HG02970 (cell line): ENCODE results near the gene XKR7.
"Not testable (repeated sequence)": the region's sequence is repeated elsewhere in the genome, so short reads cannot be mapped to it uniquely, and the experiment has no call there.

Experiments used
- ATAC-seq: cut with Tn5 transposase; IDR thresholded peaks from one replicate; pipeline ENCODE4 v1.9.1; 2021; ENCODE audit warnings: mild to moderate bottlenecking, moderate library complexity, moderate number of reproducible peaks; ENCODE audit not compliant: unreplicated experiment, low FRiP score

Gene XKR7, protein sequence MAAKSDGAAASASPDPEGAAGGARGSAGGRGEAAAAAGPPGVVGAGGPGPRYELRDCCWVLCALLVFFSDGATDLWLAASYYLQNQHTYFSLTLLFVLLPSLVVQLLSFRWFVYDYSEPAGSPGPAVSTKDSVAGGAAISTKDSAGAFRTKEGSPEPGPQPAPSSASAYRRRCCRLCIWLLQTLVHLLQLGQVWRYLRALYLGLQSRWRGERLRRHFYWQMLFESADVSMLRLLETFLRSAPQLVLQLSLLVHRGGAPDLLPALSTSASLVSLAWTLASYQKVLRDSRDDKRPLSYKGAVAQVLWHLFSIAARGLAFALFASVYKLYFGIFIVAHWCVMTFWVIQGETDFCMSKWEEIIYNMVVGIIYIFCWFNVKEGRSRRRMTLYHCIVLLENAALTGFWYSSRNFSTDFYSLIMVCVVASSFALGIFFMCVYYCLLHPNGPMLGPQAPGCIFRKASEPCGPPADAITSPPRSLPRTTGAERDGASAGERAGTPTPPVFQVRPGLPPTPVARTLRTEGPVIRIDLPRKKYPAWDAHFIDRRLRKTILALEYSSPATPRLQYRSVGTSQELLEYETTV

DNA sequence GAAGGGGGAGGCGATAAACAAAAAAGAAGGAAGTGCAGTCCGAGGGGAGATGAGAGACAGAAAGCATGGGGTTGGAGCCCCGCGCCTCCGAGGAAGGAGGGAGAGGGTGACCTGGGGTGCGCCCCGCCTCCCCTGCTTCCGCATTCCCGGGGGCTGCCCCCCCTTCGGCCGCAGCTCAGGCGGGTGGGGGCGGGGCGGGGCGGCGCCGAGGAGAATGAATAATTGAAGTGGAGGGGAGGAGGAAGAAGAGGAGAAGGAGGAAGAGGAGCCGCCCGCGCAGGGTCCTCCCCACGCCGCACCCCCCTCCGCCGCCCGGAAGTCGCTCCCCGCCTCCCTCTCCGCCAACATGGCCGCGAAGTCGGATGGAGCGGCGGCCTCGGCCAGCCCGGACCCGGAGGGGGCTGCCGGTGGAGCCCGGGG, at the start of gene XKR7:
TSS of gene XKR7 (plus strand) at position 322 of the 420 bp plus-strand sequence. CDS start at position 347, 25 bp downstream.
- ATAC-seq: no peak

DNA sequence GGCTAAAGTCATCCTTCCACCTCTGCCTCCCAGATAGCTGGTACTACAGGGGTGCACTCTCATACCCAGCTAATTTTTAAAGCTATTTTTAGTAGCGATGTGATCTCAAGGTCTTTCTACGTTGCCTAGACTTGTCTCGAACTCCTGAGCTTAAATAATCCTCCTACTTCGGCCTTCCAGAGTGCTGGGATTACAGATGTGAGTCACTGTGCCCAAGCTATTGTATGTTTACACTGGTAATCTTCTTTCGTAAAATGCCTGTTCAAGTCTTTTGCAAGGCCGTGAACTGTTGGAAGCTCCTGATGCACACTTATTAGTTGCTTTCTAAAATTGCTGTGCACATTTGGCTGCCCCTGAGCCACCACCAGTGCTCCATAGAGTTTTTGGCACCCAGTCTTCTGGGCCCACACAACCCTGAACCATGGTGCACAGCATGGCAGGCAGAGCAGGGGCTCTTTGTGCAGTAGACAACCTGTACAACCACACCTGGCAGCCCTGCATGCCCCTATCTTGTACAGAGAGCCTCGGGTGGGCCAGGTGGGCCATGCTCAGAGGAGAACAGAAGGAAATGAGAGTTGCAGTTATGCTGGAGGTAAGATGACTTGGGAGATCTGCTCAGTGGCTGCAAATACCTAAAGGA, 49.4 kb upstream of the XKR7 start:
- no peak for ATAC-seq

DNA sequence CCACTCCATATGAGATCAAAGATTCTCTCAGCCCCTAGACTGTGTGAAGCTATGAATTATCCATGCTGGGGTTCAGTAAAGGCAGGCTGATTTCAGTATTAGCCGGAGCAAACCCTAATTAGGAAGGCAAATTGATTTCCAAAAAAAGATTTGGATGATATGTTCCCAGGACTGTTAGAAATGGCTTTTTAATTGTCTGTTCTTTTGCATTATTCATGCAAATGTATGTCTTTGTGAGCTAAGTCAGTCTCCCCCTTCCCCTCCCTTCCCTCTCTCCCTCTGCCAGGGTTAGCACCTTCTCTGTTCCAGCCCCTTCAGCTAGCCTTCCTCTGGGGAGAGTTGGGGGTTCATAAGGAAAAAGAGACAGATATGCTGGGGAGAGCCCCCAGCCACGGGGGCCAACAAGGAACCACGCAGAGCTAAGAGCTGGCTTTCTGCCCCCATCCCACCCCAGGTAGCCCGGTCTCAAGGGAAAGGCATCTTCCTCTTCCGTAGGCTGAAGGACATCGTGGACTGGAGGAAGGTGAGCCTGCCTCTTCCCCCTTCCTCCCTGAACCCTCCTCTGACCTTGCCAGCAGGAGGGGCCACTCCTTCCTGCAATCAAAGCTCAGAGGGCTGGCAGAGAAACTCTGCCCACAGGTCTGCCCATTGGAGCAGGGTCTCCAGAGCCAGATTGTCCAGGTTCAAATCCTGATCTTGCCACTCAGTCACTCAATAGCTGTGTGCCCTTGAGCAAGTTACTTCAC, 48.4 kb upstream of the XKR7 start:
- no peak for ATAC-seq

DNA sequence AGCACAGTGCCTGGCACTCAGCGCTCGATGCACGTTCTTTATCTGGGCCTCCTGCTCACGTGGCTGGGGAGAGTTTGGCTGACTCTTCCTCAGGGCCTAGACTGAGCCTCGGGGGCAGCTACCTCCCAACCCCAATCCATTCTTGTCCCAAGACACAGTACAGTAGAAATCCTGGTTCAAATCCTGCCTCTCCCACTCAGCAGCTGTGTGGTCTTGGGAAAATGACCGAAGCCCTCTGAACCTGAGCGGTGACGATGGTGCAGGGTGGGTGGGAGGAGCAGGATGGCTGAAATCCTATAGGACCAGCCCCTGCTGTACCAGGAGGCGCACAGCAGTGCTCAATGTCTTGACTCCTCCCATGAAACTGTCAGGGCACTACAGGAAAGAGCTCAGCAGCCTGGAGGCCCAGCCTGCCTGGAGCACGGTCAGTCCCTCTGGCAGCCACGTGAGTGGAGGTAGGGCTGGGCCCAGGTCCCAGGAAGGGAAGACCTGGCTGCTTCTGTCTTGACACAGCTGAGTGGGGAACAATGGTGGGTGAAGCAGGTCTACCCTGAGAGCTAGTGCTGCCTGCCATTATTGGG, 47.6 kb upstream of the XKR7 start:
- no peak for ATAC-seq

DNA sequence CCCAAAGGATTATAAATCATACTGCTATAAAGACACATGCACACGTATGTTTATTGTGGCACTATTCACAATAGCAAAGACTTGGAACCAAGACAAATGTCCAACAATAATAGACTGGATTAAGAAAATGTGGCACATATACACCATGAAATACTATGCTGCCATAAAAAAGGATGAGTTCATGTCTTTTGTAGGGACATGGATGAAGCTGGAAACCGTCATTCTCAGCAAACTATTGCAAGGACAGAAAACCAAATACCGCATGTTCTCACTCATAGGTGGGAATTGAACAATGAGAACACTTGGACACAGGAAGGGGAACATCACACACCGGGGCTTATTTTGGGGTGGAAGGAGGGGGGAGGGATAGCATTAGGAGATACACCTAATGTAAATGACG, 46.5 kb upstream of the XKR7 start:
- ATAC-seq: not testable (repeated sequence)

DNA sequence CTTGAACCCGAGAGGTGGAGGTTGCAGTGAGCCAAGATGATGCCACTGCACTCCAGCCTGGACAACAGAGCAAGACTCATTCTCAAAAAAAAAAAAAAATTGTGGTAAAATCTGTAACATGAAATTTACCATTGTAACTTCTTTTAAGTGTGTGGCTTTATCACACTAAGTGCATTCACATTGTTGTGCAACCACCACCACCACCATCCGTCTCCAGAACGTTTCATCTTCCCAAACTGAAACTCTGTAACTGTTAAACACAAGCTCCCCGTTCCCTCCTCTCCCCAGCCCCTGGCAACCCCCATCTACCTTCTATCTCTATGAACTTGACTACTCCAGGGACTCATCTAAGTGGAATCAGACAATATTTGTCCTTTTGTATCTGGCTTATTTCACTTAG, 45.8 kb upstream of the XKR7 start:
- ATAC-seq: no peak

DNA sequence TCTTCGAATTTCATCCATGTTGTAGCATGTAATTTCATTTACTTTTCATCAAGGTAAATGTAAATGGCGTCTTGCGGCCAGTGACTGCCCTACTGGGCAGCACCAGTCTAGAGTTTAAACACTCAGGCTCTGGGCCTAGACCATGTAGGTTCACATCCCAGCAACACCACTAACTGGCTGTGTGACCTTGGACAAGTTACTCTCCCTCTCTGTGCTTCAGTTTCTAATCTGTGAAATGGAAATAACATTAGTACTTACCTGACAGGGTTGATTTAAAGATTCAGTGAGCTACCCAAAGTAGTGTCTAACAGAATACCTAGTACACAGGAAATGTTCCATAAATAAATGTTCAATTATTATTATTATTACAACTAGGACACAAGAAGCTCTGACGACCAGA, 45.4 kb upstream of the XKR7 start:
- ATAC-seq: no peak

DNA sequence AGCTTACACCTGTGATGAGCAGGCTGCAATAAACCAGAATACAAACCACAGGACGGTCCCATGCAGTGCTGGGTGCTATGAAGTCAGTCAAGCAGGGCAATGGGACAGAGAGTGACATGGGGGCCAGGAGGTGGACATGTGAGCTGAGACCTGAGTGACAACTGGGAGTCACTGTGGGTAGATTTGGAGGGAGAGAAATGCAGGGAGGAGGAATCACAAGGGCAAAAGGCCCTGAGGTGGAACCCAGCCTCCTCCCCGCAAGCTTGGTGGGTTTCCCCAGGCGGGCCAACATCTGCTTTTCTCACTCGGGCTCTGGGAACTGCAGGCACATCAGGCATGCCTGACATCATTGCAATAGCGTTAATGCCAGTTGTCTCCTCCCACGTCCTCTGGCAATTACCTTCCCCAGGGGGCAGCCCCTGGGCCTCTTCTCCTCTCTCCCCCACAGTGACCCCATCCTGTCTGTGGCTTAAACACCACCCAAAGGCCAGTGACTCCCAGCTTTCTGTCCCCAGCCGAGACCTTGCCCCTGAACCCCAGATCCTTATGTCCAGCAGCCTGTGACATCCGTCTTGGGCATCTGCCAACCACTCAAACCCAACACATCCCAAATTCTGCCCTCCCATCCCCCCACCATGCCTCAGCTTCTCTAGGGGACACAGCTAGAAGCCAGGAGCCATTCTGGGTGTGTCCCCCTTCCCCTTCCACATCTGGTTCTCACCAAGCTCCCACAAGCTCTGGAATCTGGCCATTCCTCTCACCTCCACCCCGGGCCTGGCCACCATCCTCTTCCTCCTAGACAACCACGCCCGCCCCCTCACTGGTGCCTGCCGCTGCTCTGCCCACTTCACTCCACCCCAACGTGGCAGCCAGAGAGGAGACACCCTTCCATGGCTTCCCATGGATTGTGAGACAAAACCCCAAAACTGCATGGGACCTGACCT, 44.3 kb upstream of the XKR7 start:
- no peak for ATAC-seq

DNA sequence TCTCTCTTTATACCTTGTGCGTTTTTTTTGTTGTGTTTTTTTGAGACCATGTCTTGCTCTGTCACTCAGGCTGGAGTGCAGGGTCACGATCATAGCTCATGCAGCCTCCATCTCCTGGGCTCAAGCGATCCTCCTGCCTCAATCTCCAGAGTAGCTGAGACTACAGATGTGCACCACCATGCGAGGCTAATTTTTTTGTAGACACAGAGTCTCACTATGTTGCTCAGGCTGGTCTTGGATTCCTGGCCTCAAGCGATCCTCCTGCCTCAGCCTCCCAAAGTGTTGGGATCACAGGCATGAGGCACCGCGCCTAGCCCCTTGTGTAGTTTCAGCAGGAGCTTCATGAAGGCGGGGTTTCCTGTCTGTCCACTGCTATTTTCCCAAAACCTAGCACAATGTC, 43.4 kb upstream of the XKR7 start:
- ATAC-seq: no peak

DNA sequence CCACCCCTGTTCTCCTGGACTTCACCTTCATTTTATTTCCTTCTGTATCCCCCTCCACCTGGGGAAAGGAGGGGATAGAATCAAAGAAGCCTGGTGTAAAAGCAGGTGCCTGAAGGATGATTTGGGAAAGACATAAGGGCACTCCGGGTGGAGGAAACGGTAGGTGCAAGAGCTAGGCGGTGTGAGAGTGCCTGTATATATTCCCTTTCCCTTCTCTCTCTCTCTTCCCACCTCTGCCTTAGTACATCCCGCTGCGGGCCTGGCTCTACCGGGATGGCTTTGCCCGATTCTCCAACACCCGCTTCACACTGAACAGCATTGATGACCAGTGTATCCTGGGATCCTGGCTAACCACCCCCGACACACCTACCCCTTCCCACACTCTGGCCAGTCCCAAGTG, 42.3 kb upstream of the XKR7 start:
- ATAC-seq: no peak

DNA sequence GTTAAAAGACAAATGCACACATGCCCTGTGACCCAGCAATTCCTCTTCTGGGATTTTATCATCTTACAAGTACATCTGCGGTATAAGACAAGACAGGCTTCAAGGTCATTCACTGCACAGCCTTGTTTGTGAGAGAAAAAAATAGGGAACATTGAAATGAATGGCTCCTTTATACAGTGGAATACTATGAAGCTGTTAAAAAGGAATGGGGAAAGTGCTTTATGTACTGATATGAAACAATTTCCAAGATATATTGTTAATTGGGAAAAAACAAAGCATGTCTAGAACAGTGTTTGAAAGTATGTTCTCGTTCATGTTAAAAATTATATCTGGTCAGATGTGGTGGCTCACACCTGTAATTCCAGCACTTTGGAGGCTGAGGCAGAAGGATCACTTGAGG, 41.5 kb upstream of the XKR7 start:
- ATAC-seq: no peak

DNA sequence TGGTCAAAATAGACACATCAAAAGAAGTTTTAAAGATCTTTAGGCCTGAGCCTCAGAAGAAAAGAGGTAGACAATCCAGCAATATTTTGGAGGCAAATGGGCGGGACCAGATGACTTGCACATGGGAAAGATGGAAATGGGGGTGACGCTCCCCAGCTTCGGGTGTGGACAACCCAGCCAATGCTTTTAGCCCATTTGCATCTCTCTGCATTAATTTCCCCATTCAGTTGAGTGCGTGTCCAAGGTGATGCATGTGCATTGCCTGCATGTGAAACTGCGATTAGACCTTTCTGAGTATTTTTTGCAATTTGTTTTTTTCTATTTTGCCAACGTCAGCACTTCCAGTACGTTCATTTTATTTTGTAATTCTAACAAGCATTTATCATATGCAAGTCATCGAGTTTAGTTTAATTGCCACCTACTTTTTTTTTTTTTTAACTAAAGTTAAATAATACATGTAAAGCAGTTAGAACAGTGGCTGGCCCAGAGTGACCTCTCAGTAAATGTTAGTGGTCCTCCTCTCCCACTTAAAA, 40.3 kb upstream of the XKR7 start:
- no peak for ATAC-seq

DNA sequence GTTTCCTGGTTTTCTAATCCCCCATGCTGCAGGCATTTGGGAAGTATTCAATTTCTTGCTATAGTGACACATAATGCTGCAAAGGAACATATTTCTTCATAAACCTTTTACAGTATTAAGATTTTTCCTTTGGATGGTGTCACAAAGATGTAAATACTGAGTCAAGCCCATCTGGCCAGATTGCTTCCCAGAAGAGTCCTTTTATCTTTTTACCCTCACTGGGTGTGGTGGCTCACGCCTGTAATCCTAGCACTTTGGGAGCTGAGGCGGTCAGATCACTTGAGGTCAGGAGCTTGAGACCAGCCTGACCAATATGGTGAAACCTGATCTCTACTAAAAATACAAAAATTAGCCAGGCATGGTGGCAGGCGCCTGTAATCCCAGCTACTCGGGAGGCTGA, 38.3 kb upstream of the XKR7 start:
- ATAC-seq: not testable (repeated sequence)

DNA sequence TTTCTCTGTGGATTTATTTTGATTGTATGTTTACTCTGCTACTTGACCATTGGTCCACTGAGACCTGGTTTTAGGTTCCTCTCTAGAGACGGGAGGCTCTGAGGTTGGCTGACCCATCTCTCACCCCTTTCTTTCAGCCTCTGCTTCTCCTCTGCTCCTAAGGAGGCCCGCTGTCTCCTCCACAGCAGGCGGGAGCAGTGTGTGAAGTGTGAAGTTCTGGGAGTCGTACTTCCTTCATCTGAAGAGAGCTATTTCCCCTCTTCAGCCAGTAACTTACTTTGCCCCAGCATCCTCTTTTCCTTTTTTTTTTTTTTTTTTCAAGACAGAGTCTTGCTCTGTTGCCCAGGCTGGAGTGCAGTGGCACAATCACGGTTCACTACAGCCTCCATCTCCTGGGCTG, 37.2 kb upstream of the XKR7 start:
- no peak for ATAC-seq

DNA sequence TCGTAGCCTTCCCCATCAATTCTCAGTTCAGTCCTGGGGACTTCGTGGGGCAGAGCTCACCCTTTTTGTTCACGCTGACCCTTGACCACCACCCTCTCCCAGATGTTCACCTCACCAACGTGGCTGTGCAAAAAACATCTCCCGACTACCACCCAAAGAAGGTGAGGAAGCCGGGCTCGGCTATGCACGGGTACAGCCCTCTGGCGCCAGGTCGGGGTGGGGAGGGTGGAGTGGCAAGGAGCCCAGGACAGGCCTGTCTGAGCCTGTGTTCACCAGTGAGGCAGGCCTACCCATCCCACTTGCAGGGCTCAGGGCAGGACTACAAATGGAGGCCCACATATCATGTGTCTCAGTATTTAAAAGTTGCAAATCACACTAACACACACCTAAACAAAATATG, 34.3 kb upstream of the XKR7 start:
- ATAC-seq: no peak

DNA sequence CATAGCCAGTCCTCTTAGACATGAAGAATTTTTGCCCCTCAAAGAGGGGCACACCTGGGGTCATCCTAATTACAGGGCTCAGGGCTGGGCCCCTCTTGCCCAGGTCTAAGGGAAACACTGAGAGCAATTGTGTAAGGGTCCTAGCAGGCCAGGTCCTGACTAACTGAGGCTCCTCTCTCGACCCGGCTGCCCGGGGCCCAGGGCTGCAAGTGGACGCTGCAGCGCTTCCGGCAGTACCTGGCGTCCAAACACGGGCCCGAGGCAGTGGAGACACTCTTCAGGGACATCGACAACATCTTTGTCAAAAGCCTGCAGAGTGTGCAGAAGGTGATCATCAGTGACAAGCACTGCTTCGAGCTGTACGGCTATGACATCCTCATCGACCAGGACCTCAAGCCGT, 33.5 kb upstream of the XKR7 start:
- ATAC-seq: no peak

DNA sequence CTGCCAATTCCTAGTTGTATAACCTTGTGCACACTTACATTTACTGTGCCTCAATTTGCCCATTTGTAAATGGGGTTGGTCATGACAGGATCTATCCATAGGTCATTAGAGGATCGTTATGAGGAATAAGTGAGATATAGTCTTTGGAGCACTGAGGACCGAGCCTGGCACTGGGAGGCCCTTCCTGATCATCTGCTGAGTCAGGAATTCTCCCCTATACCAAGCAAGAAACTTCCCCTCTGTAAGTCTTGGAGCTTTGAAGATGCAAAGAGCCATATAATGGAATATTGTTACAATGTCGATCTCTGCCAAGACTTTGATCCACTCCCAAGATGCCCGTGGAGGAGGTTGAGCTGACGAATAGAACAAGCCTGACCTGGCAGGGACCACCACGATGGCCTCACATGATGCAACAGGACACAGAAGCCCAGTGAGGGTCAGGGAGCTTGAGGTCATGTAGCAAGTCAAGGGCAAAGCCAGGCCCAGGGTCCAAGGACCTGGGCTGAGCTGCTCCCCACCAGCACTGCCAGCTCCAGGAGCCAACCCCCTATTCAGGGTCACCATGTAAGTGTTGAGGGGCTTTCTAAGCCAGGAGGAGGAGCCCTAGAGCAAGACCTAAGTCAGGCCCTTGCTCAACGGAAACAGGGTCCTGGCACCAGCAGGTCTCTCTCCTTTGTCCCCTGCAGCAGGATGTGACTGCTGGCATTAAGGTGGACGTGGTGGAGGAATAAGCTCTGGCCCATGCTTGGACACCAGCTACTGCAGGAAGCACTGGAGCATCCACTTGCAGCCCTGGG, 32.8 kb upstream of the XKR7 start:
- ATAC-seq: no peak

DNA sequence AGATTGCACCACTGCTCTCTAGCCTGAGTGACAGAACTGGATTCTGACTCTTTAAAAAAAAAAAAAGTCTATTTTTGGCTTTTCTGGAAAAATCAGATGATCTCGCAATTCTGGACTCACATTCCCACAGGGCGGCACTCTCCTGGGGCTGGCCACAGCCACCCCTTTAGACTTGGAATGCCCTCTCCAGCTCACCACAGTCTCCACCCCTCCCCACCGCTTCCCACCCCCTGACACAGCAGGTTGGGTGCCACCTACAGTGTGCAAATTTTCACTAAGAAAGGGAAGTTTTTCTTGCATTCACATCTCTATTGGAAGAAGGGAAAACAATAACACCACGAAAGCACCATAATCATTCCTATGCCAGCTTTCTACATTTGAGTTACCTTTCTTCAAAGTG, 31.5 kb upstream of the XKR7 start:
- ATAC-seq: no peak

DNA sequence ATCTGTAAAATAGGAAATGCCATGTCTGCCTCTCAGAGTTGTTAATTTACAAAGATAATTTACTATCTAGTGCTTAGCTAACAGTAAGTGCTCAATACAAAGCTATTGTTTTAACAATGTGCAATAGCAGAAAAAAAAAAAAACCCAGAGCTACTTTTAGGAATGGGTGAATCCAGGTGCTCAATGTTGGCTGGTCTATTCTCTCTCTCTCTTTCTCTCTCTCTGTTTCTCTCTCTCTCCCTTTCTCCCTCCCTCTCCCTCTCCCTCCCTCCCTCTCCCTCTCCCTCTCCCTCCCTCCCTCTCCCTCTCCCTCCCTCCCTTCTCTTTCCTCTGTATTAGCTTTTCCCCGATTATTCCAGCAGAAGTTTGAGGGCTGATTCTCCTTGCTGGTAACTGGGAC, 30.1 kb upstream of the XKR7 start:
- no peak for ATAC-seq
